NCI-H226 (cell line): ENCODE measurements around the gene GLRX5.
A peak's percentile ranks its signal among the peaks of the same experiment; 100 is the strongest.

Experiments used
- DNase-seq: peaks from one replicate; pipeline ENCODE4 v3.0.0-alpha.2; 2015

The GLRX5 gene

GRCh38 chr14:95519699-95520098 is 15.2 kb upstream of the GLRX5 start:
- DNase-seq: peak; percentile 64

- DNase-seq: no peak
These were observed 14.5 kb upstream of the GLRX5 start for GRCh38 chr14:95520346-95520745.

- DNase-seq: no peak
These were observed 13.8 kb upstream of the GLRX5 start for GRCh38 chr14:95521001-95521400.

GRCh38 chr14:95522116-95522515 is 12.7 kb upstream of the GLRX5 start:
- DNase-seq: no peak

GRCh38 chr14:95522556-95522955 is 12.3 kb upstream of the GLRX5 start:
- DNase-seq: no peak

- DNase-seq: no peak
These were observed 11.6 kb upstream of the GLRX5 start for GRCh38 chr14:95523051-95523814.

- DNase-seq: no peak
These were observed 10.9 kb upstream of the GLRX5 start for GRCh38 chr14:95523815-95524448.

- peak; percentile 58 for DNase-seq
These were observed 9.9 kb upstream of the GLRX5 start for GRCh38 chr14:95524706-95525512.

GRCh38 chr14:95525999-95526398 is 8.9 kb upstream of the GLRX5 start:
- DNase-seq: no peak

- DNase-seq: no peak
These were observed 8.1 kb upstream of the GLRX5 start for GRCh38 chr14:95526483-95527386.

GRCh38 chr14:95527387-95528002 is 7.4 kb upstream of the GLRX5 start:
- DNase-seq: no peak

- DNase-seq: no peak
These were observed 5.6 kb upstream of the GLRX5 start for GRCh38 chr14:95529216-95529615.

GRCh38 chr14:95530473-95531276 is 4.2 kb upstream of the GLRX5 start:
- DNase-seq: no peak

GRCh38 chr14:95531473-95531872 is 3.4 kb upstream of the GLRX5 start:
- DNase-seq: no peak

GRCh38 chr14:95531969-95532368 is 2.9 kb upstream of the GLRX5 start:
- DNase-seq: no peak

GRCh38 chr14:95533391-95533821 is 1.4 kb upstream of the GLRX5 start:
- no peak for DNase-seq

GRCh38 chr14:95533822-95534221 is 1.0 kb upstream of the GLRX5 start:
- DNase-seq: no peak

- no peak for DNase-seq
These were observed 574 bp downstream of the GLRX5 start for GRCh38 chr14:95535226-95536021.

GRCh38 chr14:95536036-95536593 is 1.3 kb downstream of the GLRX5 start:
- no peak for DNase-seq

- DNase-seq: no peak
These were observed 1.8 kb downstream of the GLRX5 start for GRCh38 chr14:95536671-95537070.
